GM15510 (cell line): Measurements from ENCODE around the gene TSPAN18.

Experiments used
- POLR2A ChIP-seq: IDR thresholded peaks from 3 replicates; pipeline ENCODE4 v1.6.1; 2011; ENCODE audit warnings: borderline replicate concordance; ENCODE audit not compliant: insufficient read length; ENCODE audit errors: extremely low read depth

TSPAN18 gene

GRCh38 chr11:44870181-44870580, 143.4 kb downstream of the TSPAN18 start:
- no peak for TF ChIP-seq POLR2A

- no peak for TF ChIP-seq POLR2A
Measured at GRCh38 chr11:44870615-44871176, 143.9 kb downstream of the TSPAN18 start.

DNA sequence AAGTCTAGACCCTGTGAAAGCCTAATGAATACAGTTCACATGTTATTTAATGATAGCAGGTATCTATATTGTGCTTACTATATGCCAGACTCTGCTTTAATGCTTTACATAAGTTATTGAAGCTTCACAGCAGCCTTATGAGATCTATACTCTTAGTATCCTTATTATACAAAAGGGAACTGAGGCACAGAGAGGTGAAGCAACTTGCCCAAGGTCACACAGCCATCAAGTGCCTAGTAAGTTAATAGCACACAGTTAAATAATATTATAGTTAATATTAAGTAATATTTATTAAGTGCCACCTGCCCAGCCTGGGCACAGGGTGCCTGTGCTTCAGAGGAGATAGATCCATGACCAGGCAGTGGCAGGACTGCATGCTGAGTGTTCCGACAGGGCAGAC, 145.8 kb downstream of the TSPAN18 start:
- TF ChIP-seq POLR2A, result no peak

DNA sequence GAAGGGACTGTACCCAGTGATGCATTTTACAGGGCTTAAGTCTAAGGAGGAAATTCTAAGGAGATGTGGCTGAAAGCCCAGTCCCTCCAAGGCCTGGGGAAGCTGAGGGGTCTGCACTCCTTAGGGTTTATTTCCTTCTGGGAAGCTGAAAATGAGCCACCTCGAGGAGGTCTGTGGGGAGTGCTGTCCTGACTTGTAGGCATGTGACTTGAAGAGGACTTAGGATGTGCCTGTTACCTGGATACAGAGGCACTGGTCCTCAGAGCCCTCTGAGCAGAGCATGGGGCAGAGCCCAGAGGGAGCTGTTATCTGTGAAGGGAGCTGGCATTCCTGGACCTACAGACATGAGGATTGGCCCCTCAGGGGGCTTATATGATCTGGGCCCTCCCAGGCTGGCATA, 146.8 kb downstream of the TSPAN18 start:
- no peak for TF ChIP-seq POLR2A

DNA sequence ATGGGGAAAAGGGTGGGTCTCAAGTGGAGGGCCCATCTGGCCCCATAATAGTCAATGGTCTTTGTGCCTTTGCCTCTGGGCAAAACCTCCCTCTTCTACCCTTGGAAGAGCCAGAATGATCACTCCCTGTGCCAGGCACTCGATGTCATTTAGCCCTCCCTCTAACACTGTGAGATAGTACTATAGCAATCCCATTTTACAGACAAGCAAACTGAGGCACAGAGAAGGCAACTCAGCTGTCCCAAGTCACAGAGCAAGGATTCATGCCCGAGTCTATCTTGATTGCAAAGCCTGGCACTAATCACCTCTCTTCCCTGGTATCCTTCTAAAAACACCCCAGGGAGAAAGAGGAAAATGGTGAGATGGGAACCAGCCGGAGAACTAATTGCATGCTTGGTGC, 147.5 kb downstream of the TSPAN18 start:
- TF ChIP-seq POLR2A, result no peak

- TF ChIP-seq POLR2A, result no peak
Measured at GRCh38 chr11:44875037-44875436, 148.3 kb downstream of the TSPAN18 start.

DNA sequence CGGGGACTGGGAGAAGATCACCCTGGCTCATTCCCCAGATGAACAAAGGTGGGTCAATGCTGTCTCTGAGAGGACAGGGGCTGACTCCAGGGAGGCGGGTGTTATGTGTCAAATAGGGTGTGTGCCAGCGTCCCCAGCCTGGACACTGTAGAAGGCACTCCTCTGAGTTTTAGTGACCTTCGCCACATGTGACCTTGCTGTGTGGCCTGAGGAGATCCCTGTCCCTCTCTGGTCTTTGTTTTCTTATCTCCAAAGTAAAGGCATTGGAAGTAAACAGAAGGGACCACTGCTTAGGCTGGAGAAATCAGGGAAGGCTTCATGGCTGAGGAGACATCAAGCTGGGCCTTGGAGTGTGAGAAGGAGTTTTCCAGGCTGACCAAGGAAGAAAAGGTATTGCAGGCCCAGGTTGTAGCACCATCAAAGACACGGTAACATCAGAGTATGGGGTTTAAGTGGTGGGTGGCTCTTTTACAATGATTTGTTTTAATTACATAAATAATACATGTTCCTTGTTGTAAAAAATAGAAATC, 149.5 kb downstream of the TSPAN18 start:
- TF ChIP-seq POLR2A, result no peak

GRCh38 chr11:44876906-44877305, 150.1 kb downstream of the TSPAN18 start:
- no peak for TF ChIP-seq POLR2A

- no peak for TF ChIP-seq POLR2A
Measured at GRCh38 chr11:44877571-44878497, 151.1 kb downstream of the TSPAN18 start.

- TF ChIP-seq POLR2A, result no peak
Measured at GRCh38 chr11:44878711-44879110, 151.9 kb downstream of the TSPAN18 start.

GRCh38 chr11:44879432-44879831, 152.7 kb downstream of the TSPAN18 start:
- no peak for TF ChIP-seq POLR2A

GRCh38 chr11:44880511-44880910, 153.7 kb downstream of the TSPAN18 start:
- TF ChIP-seq POLR2A, result no peak

- no peak for TF ChIP-seq POLR2A
Measured at GRCh38 chr11:44880953-44881352, 154.2 kb downstream of the TSPAN18 start.

- no peak for TF ChIP-seq POLR2A
Measured at GRCh38 chr11:44883277-44883676, 156.5 kb downstream of the TSPAN18 start.

GRCh38 chr11:44884056-44884455, 157.3 kb downstream of the TSPAN18 start:
- TF ChIP-seq POLR2A, result no peak
